ENCODE data around the gene FANCE.

Gene FANCE

GRCh38 chr6:35441642-35442041, 10.5 kb upstream of the FANCE start:
- DNase-seq (ENCODE audit: low read depth), result no peak
- TF ChIP-seq, protein P1, sequence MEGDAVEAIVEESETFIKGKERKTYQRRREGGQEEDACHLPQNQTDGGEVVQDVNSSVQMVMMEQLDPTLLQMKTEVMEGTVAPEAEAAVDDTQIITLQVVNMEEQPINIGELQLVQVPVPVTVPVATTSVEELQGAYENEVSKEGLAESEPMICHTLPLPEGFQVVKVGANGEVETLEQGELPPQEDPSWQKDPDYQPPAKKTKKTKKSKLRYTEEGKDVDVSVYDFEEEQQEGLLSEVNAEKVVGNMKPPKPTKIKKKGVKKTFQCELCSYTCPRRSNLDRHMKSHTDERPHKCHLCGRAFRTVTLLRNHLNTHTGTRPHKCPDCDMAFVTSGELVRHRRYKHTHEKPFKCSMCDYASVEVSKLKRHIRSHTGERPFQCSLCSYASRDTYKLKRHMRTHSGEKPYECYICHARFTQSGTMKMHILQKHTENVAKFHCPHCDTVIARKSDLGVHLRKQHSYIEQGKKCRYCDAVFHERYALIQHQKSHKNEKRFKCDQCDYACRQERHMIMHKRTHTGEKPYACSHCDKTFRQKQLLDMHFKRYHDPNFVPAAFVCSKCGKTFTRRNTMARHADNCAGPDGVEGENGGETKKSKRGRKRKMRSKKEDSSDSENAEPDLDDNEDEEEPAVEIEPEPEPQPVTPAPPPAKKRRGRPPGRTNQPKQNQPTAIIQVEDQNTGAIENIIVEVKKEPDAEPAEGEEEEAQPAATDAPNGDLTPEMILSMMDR (conservative IDR thresholded peaks at IDR 0.05; ENCODE audit: low read depth, low read length), result no peak
- H3K4me3 ChIP-seq (ENCODE audit: low read length), result no peak overlapping the region

- H3K4me3 ChIP-seq (ENCODE audit: low read length), result no peak overlapping the region
- TF ChIP-seq, protein P1 (conservative IDR thresholded peaks at IDR 0.05; ENCODE audit: low read depth, low read length), result no peak
- DNase-seq (ENCODE audit: low read depth), result no peak
Measured at GRCh38 chr6:35442693-35443092, 9.4 kb upstream of the FANCE start.

GRCh38 chr6:35443341-35444030, 8.7 kb upstream of the FANCE start:
- TF ChIP-seq, protein P1 (conservative IDR thresholded peaks at IDR 0.05; ENCODE audit: low read depth, low read length), result no peak
- no peak for DNase-seq (ENCODE audit: low read depth)
- H3K4me3 ChIP-seq (ENCODE audit: low read length), result no peak overlapping the region

DNA sequence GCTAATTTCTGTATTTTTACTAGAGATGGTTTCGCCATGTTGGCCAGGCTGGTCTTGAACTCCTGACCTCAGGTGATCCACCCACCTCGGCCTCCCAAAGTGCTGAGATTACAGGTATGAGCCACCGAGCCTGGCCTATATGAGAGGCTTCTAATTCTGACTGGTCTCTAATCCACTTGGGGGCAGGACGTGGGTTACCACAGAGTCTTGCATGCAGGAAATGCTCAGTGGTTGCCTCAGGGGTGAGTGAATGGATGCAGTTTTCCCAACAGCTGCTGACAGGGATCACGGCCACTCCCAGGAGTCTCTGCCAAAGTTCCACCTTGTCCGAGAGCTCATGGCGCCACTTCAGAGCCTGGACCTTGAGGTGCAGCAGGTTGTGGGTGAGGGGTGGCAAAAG, 6.4 kb upstream of the FANCE start:
- TF ChIP-seq, protein P1 (conservative IDR thresholded peaks at IDR 0.05; ENCODE audit: low read depth, low read length), result no peak
- DNase-seq (ENCODE audit: low read depth), result no peak
- H3K4me3 ChIP-seq (ENCODE audit: low read length), result no peak overlapping the region

GRCh38 chr6:35448191-35448590, 3.9 kb upstream of the FANCE start:
- no peak overlapping the region for H3K4me3 ChIP-seq (ENCODE audit: low read length)
- DNase-seq (ENCODE audit: low read depth), result no peak
- TF ChIP-seq, protein P1 (conservative IDR thresholded peaks at IDR 0.05; ENCODE audit: low read depth, low read length), result no peak

GRCh38 chr6:35449287-35449881, 2.8 kb upstream of the FANCE start:
- H3K4me3 ChIP-seq (ENCODE audit: low read length), result no peak overlapping the region
- TF ChIP-seq, protein P1 (conservative IDR thresholded peaks at IDR 0.05; ENCODE audit: low read depth, low read length), result peak; percentile 67
- DNase-seq (ENCODE audit: low read depth), result no peak

Measured in retinal pigment epithelial cell (primary cell).